ENCODE measurements around the gene BMERB1.

BMERB1 gene

GRCh38 chr16:15599303-15600070, 165.1 kb downstream of the BMERB1 start:
- peaks cover 97% of the 10 kb centered on the region for H3K36me3 ChIP-seq
- H3K27ac ChIP-seq = peak overlapping the region; percentile 62
- H3K27me3 ChIP-seq = no peaks in the 10 kb centered on the region
- H3K9me3 ChIP-seq = no peaks in the 10 kb centered on the region
- H3K4me3 ChIP-seq (ENCODE audit: low read depth in 1 of 2, low read length in 1 of 2) = no peak overlapping the region
- TF ChIP-seq CTCF (IDR thresholded peaks at IDR 0.05) = no peak
- peaks cover 7 to 17% of the 10 kb centered on the region in 2 experiments for H3K4me1 ChIP-seq (ENCODE audit: control insufficient read depth in 1 of 2, insufficient read depth in 1 of 2, low read depth in 1 of 2, low read length in 1 of 2)

GRCh38 chr16:15601212-15601879, 167.0 kb downstream of the BMERB1 start:
- Histone ChIP-seq H3K4me1 (ENCODE audit: control insufficient read depth in 1 of 2, insufficient read depth in 1 of 2, low read depth in 1 of 2, low read length in 1 of 2) (peaks cover 0 to 9% of the 10 kb centered on the region in 2 experiments), H3K27me3 (no peaks in the 10 kb centered on the region), H3K4me3 (ENCODE audit: low read depth in 1 of 2, low read length in 1 of 2) (no peak overlapping the region), H3K9me3 (no peaks in the 10 kb centered on the region), H3K27ac (peak overlapping the region; percentile 62), H3K36me3 (peaks cover 97% of the 10 kb centered on the region)
- no peak for TF ChIP-seq CTCF (IDR thresholded peaks at IDR 0.05)

- Histone ChIP-seq H3K4me1 (ENCODE audit: control insufficient read depth in 1 of 2, insufficient read depth in 1 of 2, low read depth in 1 of 2, low read length in 1 of 2) (peaks cover 0 to 16% of the 10 kb centered on the region in 2 experiments), H3K4me3 (ENCODE audit: low read depth in 1 of 2, low read length in 1 of 2) (no peak overlapping the region)
These were observed 168.1 kb downstream of the BMERB1 start for GRCh38 chr16:15602285-15603044.

GRCh38 chr16:15604460-15605440, 170.4 kb downstream of the BMERB1 start:
- H3K4me1 ChIP-seq (ENCODE audit: control insufficient read depth in 1 of 2, insufficient read depth in 1 of 2, low read depth in 1 of 2, low read length in 1 of 2) = peaks cover 0 to 16% of the 10 kb centered on the region in 2 experiments
- no peaks in the 10 kb centered on the region for H3K9me3 ChIP-seq
- H3K27me3 ChIP-seq = no peaks in the 10 kb centered on the region
- H3K4me3 ChIP-seq (ENCODE audit: low read depth in 1 of 2, low read length in 1 of 2) = no peak overlapping the region
- H3K36me3 ChIP-seq = peaks cover 97% of the 10 kb centered on the region
- H3K27ac ChIP-seq = peak overlapping the region; percentile 77
- no peak for TF ChIP-seq CTCF (IDR thresholded peaks at IDR 0.05)

More at GRCh38 chr16:15602285-15603044, 168.1 kb downstream of the BMERB1 start:
- H3K9me3 ChIP-seq = no peaks in the 10 kb centered on the region
- H3K36me3 ChIP-seq = peaks cover 97% of the 10 kb centered on the region
- no peaks in the 10 kb centered on the region for H3K27me3 ChIP-seq
- peak overlapping the region; percentile 77 for H3K27ac ChIP-seq
- TF ChIP-seq CTCF (IDR thresholded peaks at IDR 0.05) = no peak
